ENCODE data around the gene SLC9A1. TPM values are rescaled to one million over a fixed set of nuclear protein-coding genes. Genes with fewer than 3 reads are reported as not detected.
"Not testable (repeated sequence)": the region's sequence is repeated elsewhere in the genome, so short reads cannot be mapped to it uniquely, and the experiment has no call there.

Gene SLC9A1
- total RNA-seq, 1 donor from 2014 or later, result 21.9 TPM

DNA sequence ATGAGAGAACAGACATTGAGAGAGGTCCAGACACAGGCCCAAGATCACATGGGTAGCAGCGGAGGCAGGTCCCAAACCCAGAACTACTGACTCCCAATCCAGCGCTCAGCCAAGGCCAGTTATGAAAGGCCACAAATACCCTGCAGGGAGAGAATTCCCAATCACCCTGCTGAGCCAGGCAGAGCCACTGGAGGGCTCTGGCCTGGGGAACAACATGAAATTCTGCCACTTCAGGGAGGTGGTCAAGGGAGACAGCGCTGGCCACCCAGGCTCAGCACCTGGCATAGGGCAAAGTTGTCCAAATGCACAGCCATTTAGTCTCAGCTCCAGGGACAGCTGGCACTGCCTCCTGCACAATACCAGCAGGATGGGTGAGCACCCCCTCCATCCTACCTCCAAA is 27.5 kb downstream of the SLC9A1 start:
- TF ChIP-seq, protein P1, sequence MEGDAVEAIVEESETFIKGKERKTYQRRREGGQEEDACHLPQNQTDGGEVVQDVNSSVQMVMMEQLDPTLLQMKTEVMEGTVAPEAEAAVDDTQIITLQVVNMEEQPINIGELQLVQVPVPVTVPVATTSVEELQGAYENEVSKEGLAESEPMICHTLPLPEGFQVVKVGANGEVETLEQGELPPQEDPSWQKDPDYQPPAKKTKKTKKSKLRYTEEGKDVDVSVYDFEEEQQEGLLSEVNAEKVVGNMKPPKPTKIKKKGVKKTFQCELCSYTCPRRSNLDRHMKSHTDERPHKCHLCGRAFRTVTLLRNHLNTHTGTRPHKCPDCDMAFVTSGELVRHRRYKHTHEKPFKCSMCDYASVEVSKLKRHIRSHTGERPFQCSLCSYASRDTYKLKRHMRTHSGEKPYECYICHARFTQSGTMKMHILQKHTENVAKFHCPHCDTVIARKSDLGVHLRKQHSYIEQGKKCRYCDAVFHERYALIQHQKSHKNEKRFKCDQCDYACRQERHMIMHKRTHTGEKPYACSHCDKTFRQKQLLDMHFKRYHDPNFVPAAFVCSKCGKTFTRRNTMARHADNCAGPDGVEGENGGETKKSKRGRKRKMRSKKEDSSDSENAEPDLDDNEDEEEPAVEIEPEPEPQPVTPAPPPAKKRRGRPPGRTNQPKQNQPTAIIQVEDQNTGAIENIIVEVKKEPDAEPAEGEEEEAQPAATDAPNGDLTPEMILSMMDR (conservative IDR thresholded peaks at IDR 0.05; ENCODE audit: low read depth, low read length), result no peak
- DNase-seq (ENCODE audit: low read depth), result no peak
- H3K4me3 ChIP-seq (ENCODE audit: low read depth, low read length), result no peak overlapping the region

DNA sequence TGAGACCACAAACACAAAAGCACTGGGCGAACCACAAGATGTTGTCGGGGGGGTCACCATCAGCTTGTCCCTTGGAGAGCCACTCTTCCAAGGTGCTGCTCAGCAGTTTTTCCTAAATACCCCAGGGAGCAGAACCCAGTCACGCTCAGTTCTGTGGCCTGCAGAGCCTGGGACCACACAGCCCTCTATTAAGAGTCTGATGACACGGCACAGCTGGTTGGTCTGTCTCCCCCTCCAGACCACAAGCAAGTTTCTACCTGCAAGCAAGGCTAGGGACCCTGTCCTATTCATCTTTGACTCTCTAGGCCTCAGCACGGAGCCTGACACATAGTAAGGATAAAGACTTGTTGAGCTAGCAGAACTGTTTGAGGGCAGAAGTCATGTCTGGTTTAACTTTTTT is 28.5 kb downstream of the SLC9A1 start:
- H3K4me3 ChIP-seq (ENCODE audit: low read depth, low read length), result no peak overlapping the region
- TF ChIP-seq, protein P1 (conservative IDR thresholded peaks at IDR 0.05; ENCODE audit: low read depth, low read length), result no peak
- no peak for DNase-seq (ENCODE audit: low read depth)

DNA sequence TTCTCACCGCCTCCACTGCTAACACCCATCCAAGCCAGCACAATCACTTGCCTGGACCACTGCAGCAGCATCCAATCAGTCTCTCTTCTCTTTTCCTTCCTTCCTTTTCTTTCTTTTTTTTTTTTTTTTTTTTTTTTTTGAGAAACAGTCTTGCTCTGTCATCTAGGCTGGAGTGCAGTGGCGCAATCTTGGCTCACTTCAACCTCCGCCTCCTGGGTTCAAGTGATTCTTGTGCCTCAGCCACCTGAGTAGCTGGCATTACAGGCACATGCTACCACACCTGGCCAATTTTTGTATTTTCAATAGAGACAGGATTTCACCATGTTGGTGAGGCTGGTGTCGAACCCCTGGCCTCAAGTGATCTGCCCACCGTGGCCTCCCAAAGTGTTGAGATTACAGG is 29.8 kb downstream of the SLC9A1 start:
- H3K4me3 ChIP-seq (ENCODE audit: low read depth, low read length); DNase-seq (ENCODE audit: low read depth): not testable (repeated sequence)

DNA sequence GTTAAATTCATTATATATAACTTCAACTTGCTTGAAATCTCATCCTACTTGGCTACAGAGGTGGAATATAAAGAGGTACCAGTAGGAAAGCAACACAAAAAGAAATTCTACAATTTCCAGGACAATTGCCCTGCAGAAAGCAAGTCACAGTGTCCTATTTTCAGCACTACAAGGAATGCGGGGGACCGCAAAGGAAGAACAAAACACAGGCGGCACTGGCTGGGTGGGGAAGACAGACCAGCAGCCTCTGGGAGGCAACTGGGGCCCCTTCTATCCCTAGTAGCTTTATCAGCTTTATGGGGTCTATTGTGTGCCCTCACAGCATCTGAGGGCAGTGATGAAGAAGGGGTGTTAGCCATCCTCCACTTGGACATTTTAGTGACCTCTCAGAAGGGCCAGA is 30.5 kb downstream of the SLC9A1 start:
- DNase-seq (ENCODE audit: low read depth), result no peak
- TF ChIP-seq, protein P1 (conservative IDR thresholded peaks at IDR 0.05; ENCODE audit: low read depth, low read length), result no peak
- H3K4me3 ChIP-seq (ENCODE audit: low read depth, low read length), result no peak overlapping the region

DNA sequence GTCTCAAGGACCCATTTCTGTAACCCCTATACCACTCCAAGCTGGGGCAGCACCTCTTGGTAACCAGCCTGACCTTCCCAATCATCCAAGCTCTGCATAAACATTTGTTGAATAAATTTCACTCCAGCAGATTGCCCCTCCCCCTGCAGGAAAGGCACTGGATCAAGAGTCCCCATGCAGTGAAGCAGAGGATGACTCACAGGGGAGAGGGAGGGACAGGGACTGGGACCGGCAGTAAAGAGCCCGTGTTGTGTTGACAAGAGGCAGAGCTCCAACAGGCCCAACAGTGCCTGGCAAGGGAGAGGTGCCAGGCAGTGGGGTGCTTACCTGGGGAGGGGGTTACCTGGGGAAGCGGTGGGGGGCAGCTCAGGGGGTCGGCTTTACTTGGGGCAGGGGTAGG is 32.3 kb downstream of the SLC9A1 start:
- TF ChIP-seq, protein P1 (conservative IDR thresholded peaks at IDR 0.05; ENCODE audit: low read depth, low read length), result no peak
- peak; percentile 47 for DNase-seq (ENCODE audit: low read depth)

DNA sequence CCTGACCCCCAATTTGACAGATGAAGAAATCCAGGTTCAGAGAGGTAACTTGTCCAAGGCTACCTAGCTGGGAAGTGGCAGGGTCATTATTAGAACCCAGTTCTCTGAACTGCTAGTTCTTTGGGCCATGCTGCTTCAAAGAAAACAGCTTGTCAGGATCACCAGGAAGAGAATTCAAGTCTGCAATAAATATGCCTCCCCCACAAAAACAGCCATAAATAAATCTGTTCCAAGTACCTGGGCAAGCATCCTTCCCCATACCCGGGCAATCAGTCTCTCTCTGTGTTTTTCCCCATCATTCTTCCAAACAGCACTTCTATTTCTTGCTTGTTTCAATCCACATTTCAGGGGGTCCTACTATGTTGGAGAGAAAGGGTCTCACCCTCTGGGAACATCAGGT is 34.1 kb downstream of the SLC9A1 start:
- no peak overlapping the region for H3K4me3 ChIP-seq (ENCODE audit: low read depth, low read length)
- TF ChIP-seq, protein P1 (conservative IDR thresholded peaks at IDR 0.05; ENCODE audit: low read depth, low read length), result no peak

More for the DNA sequence above, 32.3 kb downstream of the SLC9A1 start:
- H3K4me3 ChIP-seq (ENCODE audit: low read depth, low read length), result no peak overlapping the region

DNA sequence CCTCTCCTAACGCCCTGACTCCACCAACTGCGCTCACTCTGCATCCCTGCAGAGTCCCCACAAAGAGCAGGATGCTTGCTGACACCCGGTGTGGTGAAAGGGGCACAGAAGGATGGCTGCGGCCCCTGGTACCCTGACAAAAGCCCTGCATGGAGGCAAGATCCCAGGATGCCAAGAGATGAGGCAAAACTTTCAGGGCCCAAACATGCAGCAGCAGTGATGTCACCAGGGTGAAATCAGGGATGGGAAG is 36.6 kb downstream of the SLC9A1 start:
- TF ChIP-seq, protein P1 (conservative IDR thresholded peaks at IDR 0.05; ENCODE audit: low read depth, low read length), result no peak
- H3K4me3 ChIP-seq (ENCODE audit: low read depth, low read length), result no peak overlapping the region
- DNase-seq (ENCODE audit: low read depth), result no peak

More for the DNA sequence above, 34.1 kb downstream of the SLC9A1 start:
- DNase-seq (ENCODE audit: low read depth), result no peak
